Right forelimb (tissue), 1 donor: Measurements from ENCODE around the gene CADM4.
"Not testable (repeated sequence)": the region's sequence is repeated elsewhere in the genome, so short reads cannot be mapped to it uniquely, and the experiment has no call there.

ENCODE experiments used
- DNase-seq: peaks from one replicate; pipeline ENCODE4 v3.0.0-alpha.2; 2018

The CADM4 gene

DNA sequence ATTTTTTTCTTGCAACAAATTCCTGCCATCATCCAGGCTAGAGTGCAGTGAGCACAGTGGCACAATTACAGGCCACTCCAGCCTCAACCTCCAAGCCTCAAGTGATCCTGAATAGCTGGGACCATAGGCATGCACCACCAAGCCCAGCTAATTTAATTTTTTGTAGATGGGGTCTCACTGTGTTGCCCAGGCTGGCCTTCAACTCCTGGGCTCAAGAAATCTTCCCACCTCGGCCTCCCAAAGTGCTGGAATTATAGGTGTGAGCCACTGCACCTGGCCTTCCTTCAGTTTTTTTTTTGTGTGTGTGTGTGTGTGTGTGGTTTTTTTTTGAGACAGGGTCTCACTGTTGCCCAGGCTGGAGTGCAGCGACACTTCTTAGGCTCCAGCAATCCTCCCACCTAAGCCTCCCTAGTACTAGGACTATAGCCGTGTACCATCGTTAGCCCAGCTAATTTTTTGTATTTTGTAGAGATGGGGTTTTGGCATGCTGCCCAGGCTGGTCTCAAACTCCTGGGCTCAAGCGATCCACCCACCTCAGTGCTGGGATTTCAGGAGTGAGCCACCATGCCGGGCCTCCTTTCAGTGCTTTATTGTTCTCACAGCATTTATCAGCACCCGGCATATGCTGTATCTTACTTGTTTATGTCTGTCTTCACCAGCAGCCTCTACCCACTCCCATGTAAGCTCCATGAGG lies 33.6 kb downstream of the CADM4 start:
- no peak for DNase-seq

DNA sequence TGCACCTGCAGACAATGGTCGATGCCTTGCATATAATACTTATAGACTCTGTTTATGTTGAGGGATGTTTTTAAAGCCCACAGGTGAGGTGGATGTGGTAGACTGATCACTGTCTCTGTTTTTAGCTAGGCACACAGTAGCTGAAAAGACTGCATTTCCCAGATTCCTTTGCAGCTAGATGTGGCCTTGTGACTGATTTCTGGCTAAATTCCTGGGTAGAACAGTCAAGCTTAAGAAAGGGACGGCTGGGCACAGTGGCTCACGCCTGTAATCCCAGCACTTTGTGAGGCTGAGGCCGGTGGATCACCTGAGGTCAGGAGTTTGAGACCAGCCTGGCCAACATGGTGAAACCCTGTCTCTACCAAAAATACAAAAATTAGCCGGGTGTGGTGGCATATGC lies 39.3 kb downstream of the CADM4 start:
- DNase-seq, result not testable (repeated sequence)

DNA sequence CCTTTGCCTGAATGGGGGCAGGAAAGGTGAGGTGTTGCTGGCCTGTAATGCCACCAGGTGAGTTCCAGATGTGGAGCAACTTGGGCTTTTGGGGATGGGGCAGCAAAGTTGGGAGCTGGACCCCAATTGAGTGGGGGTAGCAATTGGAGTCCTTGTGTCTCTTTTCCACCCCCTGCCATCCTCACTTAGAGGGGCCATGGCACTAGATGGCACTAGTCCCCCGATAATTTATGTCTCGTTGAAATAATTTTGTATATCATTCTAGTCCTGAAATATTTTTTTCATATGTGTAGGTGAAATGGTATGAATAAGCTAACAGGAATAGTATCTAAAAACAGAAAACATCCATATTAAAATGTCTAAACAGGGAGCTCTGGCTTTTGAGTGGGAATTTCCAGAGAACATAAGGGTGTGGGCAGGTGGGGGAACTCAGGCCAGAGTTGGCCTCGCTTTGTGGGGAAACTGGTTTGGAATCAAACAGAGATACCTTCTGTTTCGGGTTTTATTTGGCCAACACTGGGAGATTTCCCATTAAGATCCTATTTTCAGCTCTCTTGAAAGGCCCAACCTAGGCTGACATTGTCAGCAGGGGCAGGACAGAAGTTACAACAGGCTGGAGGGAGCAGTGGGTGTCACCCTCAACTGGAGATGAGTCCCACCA lies 39.9 kb downstream of the CADM4 start:
- no peak for DNase-seq

DNA sequence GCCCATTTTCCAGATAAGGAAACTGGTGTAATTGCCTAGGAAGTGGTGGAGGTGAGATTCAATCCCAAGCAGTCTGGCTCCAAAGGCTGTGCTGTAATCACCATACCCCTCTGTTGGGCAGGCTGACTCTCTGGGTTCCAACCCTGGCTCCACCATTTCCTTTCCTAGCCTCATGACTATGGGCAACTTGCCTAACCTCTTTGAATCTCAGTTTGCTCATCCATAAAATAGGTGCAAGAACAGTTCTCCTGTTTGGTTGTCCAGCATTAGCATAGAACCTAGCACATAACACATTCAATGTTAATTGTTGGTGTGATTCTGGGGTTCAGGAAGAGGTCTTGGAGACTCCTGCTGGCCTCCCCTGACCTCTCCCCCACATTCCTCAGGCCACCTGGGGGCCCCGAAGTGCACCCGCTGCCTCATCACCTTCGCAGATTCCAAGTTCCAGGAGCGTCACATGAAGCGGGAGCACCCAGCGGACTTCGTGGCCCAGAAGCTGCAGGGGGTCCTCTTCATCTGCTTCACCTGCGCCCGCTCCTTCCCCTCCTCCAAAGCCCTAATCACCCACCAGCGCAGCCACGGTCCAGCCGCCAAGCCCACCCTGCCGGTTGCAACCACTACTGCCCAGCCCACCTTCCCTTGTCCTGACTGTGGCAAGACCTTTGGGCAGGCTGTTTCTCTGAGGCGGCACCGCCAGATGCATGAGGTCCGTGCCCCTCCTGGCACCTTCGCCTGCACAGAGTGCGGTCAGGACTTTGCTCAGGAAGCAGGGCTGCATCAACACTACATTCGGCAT lies 41.0 kb downstream of the CADM4 start:
- no peak for DNase-seq

DNA sequence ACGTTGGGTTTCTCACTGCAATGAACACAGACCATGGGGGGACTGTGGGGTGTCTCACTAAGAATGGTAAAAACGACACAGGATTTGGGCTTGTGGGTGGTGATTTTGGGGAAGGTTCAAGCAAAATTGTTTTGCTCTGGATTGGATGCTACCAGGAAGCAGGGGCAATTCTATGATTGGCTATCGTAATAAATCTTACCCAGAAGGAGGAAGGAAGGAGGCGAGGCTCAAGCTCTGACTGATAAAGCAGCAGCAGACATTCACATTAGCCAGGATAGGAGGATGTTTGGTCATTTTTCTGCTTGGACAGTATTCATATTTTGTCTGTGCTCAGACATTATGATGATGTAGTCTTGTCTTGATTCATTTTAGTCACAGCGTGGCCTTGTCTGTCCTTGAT lies 41.8 kb downstream of the CADM4 start:
- DNase-seq, result no peak

DNA sequence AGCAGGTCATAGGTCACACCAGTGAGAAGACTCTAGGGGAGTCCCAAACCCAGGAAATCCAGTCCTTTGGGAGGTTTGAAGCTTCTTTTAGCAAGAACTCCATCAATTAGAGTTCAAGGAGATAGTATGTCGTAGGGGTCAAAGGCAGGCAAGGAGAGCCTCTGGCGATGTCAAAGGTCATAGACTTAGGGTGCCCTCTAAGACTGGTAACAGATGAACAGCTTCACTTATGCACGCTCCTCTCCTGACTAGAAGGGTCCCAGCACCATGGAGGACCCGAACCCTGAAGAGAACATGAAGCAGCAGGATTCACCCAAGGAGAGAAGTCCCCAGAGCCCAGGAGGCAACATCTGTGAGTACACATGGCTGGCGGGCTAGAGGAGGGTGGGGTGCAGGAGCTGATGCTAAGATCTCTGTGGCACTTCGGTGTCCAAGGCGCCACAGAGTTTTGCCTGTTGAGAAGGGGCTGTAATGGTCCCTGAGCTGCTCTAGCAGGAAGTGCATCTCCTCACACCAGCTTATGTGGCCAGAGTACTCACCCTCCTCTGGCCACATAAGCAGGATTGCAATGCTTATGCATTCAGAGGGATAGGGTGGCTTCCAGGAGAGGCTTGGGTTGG lies 42.7 kb downstream of the CADM4 start:
- DNase-seq, result no peak

DNA sequence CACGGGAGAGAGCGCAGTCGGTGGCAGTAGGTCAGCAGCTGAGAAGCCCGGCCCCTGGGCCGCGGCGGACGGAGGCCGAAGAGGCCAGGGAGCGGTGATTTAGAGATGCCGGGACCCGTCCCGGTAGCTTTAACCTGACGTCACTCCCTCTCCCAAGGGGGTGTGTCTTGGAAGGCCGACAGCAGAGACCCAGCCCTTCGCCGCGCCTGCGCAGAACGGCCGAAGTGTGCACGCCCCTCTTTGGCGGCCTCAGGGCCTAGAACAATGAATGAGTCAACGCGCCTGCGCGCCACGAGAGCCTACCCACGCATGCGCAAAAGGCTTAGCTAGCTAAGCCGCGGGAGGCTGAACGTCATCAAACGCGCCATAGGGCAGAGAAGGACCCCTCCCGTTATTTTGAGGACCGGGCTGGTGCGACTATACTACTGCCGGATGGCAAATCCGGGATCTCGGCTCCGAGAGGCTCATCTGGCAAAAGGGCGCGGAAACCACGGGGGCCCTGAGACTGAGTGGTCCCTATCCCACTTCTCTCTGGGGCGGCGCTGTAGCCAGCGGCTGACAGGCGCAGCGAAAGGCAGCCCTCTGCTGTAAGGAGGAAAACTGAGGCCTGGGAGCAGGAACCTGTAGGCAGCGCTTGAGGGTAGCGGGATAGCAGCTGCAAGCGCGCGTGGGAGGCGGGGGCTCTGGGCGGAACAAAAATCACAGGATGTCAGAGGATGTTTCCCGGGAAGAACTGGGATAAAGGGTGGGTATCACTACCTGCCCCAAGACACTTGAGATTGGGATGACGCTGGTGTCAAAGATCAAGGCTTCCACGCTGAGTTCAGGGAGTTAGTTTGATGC lies 43.4 kb downstream of the CADM4 start, which contains the start of the genes IRGQ and ZNF576:
IRGQ (minus strand) TSS at position 136 of the 843 bp plus-strand sequence. CDS start 796 bp downstream, outside the sequence.
ZNF576 (plus strand) TSS at position 597 of the 843 bp plus-strand sequence. CDS start 514 bp downstream, outside the sequence.
- DNase-seq, result peak; percentile 100

DNA sequence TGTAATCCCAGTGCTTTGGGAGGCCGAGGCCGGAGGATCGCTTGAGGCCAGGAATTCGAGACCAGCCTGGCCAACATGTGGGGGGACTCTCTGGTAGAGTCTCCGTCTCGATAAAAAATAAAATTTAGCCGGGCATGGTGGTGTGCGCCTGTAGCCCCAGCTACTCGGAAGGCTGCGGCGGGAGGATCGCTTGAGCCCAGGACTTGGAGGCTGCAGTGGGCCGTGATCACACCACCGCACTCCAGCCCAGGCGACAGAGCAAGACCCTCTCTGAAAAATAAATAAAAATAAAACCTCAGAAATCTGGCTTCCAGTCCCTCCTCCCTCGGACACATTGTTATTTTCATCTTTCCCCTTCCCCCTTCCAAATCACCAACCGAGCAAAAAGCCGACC lies 44.0 kb downstream of the CADM4 start:
- DNase-seq, result no peak

DNA sequence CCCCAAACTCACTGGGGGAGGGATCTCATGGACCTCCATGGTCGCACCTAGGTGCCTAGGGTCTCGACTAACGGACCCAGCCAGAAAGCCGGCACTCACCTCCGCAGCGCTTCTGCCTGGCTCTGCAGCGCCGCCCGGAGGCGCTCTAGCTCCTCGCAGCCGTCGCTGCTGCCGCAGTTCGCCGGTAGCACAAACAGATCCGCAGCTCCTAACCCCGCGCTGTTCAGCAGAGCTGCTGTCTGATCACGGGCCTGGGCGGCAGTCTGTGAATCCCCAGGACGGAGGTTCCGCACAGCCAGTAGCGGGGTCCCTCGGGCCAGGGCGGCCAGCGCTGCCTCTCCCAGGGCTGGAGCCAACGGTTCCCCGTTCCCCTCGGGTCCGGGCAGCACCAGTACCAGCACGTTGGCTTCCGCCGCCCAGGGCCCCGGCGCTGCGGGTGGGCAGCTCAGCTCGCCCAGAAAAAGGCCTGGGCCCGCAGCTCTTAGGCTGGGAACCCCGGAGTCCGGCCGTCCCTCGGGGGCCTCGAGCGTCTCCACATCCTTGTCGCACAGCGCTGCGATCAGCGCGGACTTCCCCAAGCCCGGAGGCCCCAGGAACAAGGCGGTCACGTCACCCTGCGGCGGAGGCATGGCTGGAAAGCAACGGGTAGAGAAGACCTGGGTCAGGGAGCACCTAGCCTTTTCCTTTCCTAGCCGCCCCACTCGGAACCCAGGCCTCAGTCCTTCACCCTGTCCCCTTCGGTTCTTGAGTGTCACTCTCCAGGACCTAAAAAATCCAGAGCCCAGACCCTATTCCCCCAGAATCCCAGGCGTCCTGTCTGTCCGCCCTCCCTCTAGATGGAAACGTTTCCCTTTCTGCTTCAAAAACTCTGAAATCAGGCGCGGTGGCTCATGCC lies 44.7 kb downstream of the CADM4 start:
- peak; percentile 68 for DNase-seq

DNA sequence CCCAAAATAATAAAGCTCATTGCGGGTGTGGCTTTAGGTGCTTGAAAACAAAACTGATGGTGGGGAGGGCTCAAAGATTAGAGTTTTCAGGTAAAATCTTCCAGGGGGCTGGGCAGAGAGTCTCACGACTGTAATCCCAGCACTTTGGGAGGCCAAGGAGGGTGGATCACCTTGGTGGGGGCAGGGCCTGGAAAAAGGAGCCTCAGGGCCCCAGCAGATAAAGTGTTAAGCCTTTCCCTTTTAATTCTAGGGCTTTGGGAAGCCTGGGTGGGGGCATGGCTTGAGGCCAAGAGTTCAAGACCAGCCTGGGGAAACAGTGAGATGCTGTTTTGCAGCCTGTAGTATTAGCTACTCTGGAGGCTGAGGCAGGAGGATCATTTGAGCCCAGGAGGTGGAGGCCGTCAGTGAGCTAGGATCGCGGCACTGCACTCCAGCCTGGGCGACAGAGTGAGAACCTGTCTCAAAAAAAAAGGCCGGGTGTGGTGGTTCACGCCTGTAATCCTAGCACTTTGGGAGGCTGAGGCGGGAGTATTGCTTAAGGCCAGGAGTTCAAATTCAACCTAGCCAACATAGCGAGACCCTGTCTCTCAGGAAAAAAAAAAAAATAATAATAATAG lies 45.5 kb downstream of the CADM4 start:
- no peak for DNase-seq

DNA sequence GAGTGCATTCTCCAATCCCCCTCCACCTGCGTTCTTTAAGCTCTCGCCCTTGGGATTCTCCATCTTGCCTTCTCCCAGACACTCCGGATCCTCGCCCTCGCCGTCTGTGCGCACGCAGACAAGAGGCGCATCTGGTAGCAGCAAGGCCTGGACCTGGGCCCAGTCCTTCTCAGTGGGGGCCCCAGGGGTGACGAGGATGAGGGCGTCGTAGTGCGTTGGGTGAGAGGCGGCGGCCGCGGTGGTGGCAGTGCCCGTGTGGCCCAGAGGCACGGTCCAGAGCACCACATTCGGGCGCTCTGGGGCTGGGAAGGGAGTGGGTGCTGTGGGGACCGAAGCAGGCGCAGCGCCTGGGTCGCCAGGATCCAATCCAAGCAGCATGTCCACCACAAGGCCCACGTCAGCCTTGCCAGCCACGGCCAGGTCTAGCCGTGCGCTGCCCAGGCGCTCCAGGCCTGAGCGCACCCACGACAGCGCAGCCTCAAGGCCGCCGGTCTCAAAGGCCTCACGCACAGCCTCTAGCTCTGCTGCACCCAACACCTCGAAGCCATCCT lies 46.8 kb downstream of the CADM4 start:
- DNase-seq, result no peak

DNA sequence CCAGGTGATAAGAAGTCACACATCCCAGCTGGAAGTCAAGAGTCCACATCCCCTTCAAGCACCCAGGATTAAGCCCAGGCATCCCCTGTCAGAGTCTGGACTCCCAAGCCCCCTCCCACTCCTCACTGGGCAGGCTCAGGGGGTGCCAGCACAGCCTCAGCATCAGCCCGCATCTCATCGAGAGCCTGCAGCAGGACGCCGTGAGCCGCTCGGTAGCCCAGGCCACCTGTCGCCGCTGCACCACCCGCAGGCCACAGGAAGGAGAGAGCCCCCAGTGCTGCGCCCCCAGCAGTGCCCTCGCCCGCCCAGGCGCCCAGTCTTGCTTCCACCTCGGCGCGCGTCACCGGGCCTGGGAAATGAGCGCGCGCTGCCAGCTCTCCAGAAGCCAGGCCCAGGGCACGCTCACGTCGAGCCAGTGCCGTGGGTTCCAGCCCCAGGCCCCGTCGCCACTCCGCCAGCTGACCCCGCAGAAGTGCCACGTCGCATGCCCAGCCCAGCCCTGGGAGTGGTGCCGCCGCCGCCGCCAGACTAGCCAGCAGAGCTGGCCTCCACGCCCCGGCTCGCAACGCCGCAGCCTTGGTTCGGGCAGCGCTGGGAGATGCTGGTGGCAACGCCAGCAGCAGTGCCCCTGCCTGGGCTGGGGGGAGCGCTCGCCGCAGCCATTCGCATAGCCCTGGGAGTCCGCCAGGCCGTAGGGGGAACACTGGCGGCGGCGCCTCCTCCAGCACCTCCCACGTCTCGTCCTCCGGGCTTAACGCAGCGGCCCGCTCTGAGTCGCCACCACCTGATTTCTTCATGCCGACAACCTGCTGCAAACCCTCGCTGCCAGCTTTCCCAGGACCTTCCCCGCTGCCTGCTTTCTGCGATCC lies 47.5 kb downstream of the CADM4 start:
- DNase-seq, result no peak

DNA sequence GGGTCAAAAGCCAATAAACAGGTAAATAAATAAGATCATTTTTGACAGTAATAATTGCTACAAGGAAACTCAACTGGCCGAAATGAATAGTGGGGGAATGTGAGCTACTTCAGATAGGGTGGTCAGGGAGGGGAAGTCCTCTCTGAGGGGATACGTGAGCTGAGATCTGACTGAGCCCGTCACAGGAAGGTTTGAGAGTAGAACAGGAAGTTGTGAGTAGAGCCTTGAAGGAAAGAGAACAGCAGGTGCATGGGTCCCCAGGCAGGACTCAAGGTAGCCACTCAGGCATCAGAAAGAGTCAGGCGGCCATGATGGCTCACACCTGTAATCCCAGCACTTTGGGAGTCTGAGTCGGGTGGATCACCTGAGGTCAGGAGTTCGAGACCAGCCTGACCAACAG lies 50.0 kb downstream of the CADM4 start:
- DNase-seq, result no peak

DNA sequence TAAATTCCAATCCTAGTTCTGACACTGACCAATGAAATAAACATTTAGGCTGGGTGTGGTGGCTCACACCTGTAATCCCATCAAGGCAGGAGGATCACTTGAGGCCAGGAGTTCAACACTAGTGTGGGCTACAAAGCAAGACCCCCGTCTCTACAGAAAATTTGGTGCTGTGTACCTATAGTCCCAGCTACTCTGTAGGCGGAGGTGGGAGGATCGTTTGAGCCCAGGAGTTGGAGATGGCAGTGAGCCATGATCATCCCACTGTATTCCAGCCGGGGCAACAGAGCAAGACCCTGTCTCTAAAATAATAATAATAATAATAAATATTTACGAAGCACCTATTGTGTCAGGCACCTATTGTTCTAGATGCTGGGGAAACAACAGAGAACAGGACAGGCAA lies 50.4 kb downstream of the CADM4 start:
- no peak for DNase-seq

DNA sequence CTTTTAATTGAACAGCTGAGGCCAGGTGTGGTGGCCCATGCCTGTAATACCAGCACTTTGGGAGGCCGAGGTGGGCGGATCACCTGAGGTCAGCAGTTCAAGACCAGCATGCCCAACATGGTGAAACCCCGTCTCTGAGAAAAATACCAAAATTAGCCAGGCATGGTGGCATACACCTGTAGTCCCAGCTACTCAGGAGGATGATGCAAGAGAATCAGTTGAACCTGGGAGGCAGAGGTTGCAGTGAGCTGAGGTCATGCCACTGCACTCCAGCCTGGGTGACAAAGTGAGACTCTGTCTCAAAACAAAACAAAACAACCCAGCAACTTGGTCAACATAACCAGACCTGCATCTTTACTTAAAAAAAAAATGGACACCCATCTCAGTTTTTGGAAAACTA lies 52.6 kb downstream of the CADM4 start:
- DNase-seq, result not testable (repeated sequence)

DNA sequence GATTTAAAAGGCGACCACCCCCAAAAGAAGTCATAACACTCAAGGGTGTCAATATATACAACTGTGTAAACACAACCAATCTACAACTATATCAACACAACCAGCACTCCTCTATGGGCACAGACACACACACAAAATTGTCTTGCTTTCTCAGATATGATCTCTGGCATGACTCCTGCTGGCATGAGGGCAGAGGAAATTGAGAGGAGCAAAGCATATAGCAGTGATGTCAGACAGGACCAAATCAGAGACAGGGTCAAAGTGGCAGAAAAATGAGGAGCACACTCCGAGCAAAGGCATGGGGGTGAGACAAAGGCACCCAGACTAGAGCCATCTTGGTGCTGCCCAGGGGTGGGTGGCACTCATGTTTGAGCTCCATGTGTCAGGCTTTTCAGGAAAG lies 53.3 kb downstream of the CADM4 start:
- DNase-seq, result no peak

DNA sequence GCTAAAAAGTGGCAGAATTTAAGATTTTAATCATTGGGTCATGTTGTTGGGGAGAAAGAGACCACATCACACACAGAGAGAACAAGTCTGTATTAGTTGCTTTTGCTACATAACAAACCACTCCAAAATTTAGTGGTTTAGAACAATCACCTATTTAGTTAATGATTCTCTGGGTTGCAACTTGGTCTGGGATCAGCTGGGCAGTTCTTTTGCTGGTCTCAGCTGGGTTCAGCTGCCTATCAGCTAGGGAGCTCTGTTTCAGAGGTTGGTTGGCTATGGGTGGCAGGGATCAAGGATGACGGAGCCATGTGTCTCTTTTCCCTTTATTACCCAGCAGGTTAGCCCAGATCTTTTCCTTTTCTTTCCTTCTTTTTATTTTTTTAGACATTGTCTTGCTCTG lies 55.2 kb downstream of the CADM4 start:
- DNase-seq, result no peak

DNA sequence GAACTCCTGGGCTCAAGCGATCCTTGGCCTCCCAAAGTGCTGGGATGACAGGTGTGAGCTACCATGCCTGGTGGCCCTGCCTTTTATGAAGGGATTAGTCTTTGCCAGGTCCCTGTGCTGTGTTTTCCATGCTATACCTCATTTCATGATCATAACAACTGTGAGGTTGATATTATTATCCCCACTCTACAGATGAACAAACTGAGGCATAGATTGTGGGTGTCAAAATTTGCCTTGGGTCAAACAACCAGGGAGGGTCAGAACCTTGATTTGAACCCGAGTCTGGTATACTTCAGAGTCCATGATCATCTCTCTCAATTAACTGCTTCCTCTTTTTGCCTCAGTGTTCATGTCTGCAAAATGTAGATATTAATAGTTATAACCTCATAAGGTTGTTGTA lies 57.2 kb downstream of the CADM4 start:
- no peak for DNase-seq

DNA sequence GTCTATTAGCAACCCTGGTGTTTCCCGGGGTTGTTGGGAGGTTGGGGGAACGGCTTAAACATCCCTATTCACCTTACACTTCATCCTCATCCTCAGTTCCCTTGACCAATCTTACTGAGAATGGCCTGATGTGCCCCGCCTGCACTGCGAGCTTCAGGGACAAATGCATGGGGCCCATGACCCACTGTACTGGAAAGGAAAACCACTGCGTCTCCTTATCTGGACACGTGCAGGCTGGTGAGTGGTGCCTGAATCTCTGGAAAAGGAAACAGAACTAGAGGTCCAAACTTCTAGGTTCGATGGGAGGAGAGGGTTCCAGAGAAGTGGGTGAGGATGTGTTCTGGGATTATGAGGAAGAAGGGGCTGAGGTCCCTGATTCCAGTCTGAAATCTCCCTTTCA lies 58.2 kb downstream of the CADM4 start:
- no peak for DNase-seq
